ENCODE results near the gene PACRG. TPM values are rescaled to one million over a fixed set of nuclear protein-coding genes. Genes with fewer than 3 reads are reported as not detected.

Gene PACRG
- total and polyA plus RNA-seq, 3 donors from 2014 or later, result 54.0 to 84.6 (median 81.7) TPM

Small RNA genes within 50 kb of the gene (small RNA-seq; reads per million reads assigned to genes)
- gene AL031121.1, result 0 to 0.28 reads per million in 2 donors
- 0 reads per million in 2 donors for gene AL590286.1

Other genes with a start within 250 kb of the PACRG start
- gene PRKN, start 208 bp upstream of the PACRG start, total RNA-seq, result 10 to 100 TPM; 28.8 to 34.5 TPM
- 19.1 TPM for gene PRKN, start 208 bp upstream of the PACRG start, polyA plus RNA-seq (ENCODE audit: insufficient read depth, low read depth, low replicate concordance)

Data from testis (tissue), 3 donors.